A673 (cell line): Measurements from ENCODE around the gene NDUFV2.

Experiments
- EZH2 ChIP-seq: fragments of 200-600 bp; sonication (generic); IDR thresholded peaks from 2 replicates; pipeline ENCODE4 v1.6.1; 2017; ENCODE audit warnings: borderline replicate concordance, low read depth, mild to moderate bottlenecking, mixed read lengths, antibody characterized with exemption, low read length; ENCODE audit not compliant: poor library complexity, severe bottlenecking
- TF ChIP-seq, protein P1 (sequence below): fragments of 300-800, 200-600 bp; sonication (generic); conservative IDR thresholded peaks from 2 replicates; pipeline ENCODE4 v1.5.1; 2017; ENCODE audit warnings: low read depth, mild to moderate bottlenecking, antibody characterized with exemption, low read length, moderate library complexity, mixed read lengths

- TF ChIP-seq, protein P1, sequence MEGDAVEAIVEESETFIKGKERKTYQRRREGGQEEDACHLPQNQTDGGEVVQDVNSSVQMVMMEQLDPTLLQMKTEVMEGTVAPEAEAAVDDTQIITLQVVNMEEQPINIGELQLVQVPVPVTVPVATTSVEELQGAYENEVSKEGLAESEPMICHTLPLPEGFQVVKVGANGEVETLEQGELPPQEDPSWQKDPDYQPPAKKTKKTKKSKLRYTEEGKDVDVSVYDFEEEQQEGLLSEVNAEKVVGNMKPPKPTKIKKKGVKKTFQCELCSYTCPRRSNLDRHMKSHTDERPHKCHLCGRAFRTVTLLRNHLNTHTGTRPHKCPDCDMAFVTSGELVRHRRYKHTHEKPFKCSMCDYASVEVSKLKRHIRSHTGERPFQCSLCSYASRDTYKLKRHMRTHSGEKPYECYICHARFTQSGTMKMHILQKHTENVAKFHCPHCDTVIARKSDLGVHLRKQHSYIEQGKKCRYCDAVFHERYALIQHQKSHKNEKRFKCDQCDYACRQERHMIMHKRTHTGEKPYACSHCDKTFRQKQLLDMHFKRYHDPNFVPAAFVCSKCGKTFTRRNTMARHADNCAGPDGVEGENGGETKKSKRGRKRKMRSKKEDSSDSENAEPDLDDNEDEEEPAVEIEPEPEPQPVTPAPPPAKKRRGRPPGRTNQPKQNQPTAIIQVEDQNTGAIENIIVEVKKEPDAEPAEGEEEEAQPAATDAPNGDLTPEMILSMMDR, result no peak
- no peak for TF ChIP-seq EZH2
These were observed 48.7 kb upstream of the NDUFV2 start for GRCh38 chr18:9053814-9054213.
